PFSK-1 (cell line): Measurements from ENCODE around the gene GPSM1.

Source experiments
- FOXP2 ChIP-seq: optimal IDR thresholded peaks from 2 replicates; pipeline ENCODE3; 2011; ENCODE audit warnings: borderline replicate concordance, control low read depth, inconsistent platforms; ENCODE audit not compliant: insufficient read depth; ENCODE audit errors: extremely low read length, extremely low read depth
- POLR2AphosphoS5 ChIP-seq: IDR thresholded peaks from 2 replicates; pipeline ENCODE4 v1.6.1; 2012; ENCODE audit warnings: low read depth, mild to moderate bottlenecking, control low read depth, low read length, moderate library complexity
- SIN3A ChIP-seq: IDR thresholded peaks from 2 replicates; pipeline ENCODE4 v1.6.1; 2012; ENCODE audit warnings: mild to moderate bottlenecking, low read length, moderate library complexity, borderline replicate concordance; ENCODE audit not compliant: insufficient read depth
- TAF1 ChIP-seq: IDR thresholded peaks from 2 replicates; pipeline ENCODE4 v1.6.1; 2012; ENCODE audit warnings: low read length, control low read depth, borderline replicate concordance; ENCODE audit not compliant: insufficient read depth
- TF ChIP-seq, protein P1 (sequence below), 2 experiments: IDR thresholded peaks; 2 replicates each; pipeline versions ENCODE4 v1.6.1 to v1.8.0; 2011 to 2012; ENCODE audit warnings: low read depth in 2 of 2, low read length in 2 of 2, control low read depth in 1 of 2, inconsistent platforms in 1 of 2, mild to moderate bottlenecking in 1 of 2, moderate library complexity in 1 of 2; ENCODE audit not compliant: insufficient read depth in 1 of 2

The GPSM1 gene

DNA sequence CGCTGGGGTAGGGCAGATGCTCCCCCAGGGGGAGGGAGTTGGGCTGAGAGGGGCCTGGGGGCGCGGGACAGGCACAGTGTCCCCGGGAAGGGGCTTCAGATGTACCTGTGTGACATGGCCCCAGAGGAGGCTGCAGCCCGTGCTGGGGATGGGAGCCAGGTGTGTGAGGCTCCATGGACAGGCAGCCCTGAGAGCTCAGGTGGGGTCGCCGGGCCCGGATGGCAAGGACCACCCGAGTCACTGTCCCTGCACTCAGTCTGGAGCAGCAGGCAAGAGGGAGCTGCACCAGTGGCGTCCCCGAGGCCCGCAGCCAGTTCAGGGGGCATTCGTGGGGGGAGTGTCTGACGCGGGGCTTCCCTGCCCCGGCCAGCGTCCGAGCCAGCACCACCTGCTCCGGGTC is 42.4 kb upstream of the GPSM1 start:
- TF ChIP-seq FOXP2 (no peak), SIN3A (no peak), POLR2AphosphoS5 (no peak), TAF1 (no peak)
- TF ChIP-seq, protein P1, sequence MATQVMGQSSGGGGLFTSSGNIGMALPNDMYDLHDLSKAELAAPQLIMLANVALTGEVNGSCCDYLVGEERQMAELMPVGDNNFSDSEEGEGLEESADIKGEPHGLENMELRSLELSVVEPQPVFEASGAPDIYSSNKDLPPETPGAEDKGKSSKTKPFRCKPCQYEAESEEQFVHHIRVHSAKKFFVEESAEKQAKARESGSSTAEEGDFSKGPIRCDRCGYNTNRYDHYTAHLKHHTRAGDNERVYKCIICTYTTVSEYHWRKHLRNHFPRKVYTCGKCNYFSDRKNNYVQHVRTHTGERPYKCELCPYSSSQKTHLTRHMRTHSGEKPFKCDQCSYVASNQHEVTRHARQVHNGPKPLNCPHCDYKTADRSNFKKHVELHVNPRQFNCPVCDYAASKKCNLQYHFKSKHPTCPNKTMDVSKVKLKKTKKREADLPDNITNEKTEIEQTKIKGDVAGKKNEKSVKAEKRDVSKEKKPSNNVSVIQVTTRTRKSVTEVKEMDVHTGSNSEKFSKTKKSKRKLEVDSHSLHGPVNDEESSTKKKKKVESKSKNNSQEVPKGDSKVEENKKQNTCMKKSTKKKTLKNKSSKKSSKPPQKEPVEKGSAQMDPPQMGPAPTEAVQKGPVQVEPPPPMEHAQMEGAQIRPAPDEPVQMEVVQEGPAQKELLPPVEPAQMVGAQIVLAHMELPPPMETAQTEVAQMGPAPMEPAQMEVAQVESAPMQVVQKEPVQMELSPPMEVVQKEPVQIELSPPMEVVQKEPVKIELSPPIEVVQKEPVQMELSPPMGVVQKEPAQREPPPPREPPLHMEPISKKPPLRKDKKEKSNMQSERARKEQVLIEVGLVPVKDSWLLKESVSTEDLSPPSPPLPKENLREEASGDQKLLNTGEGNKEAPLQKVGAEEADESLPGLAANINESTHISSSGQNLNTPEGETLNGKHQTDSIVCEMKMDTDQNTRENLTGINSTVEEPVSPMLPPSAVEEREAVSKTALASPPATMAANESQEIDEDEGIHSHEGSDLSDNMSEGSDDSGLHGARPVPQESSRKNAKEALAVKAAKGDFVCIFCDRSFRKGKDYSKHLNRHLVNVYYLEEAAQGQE (IDR thresholded peaks at IDR 0.05; ENCODE audit: insufficient read depth in 1 of 2, low read depth in 2 of 2, low read length in 2 of 2): no peak

DNA sequence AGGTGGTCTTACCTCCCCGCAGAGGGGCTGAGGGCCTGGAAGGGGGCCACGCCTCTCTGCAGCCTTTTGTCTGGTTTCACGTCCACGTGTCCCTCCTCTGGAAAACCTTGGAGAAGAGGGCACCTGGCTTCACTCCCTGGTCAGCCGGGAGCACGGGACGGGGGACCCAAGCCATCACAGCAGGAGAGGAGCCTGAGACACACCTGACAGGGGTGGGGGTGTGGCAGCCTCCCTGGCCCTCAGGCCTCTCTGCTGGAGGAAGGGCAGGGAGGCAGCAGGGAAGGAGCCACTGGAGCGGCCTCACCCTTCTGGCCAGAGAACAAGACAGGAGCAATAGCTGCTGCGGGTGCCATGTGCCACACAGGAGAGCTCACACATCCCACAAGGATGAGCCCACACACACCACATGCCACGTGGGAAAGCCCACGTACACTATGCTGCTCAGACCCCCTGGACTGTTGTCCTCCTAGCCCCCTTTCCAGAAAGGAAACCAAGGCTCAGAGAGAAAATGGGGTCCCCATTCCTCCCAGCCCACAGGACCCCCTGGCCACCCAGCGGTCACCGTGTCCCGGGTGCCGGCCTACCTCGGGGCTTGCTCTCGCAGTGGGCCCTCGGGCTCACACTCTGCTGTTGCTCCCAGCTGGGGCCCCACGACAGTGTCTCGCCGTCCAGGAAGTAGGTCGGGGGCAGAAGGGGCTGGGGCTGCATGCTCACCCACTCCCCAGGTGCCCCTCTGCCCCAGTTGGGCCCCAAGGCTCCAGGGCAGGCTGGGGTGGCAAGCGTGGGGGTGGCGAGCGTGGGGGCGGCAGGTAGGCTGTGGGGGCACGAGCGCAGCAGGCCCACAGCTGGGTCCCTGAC is 41.6 kb upstream of the GPSM1 start:
- TF ChIP-seq FOXP2 (no peak), POLR2AphosphoS5 (no peak), SIN3A (no peak), TAF1 (no peak)
- TF ChIP-seq, protein P1 (IDR thresholded peaks at IDR 0.05; ENCODE audit: insufficient read depth in 1 of 2, low read depth in 2 of 2, low read length in 2 of 2): no peak

DNA sequence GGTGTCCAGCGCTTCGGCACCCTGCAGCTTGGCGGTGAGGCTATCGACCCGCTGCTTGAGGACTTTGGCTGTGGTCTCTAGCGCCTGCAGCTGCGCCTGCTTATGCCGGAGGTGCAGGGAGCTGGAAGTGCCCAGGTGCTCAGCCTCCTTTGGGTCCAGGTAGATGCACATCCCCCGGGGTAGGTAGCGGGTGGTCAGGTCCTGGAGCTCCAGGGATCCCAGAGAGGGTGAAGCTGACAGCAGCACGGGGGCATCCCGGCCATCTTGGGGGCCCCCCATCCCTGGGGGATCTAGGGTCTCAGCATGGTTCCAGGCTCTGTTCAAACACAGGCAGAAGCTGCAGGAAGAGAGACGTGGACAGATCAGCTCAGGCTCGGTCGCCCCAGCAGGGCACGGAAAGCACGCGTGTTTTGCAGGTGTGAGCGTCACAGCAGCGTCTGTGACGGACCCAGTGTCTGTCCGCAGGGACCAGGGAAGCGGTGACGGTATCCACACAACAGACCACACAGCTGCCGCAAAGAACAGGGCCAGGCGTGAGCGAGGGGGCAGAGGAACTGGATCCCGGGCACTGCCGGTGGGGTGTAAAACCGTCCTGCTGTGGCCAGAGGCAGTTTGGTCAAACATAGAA is 40.9 kb upstream of the GPSM1 start:
- TF ChIP-seq SIN3A (no peak), FOXP2 (no peak), TAF1 (no peak), POLR2AphosphoS5 (no peak)
- TF ChIP-seq, protein P1 (IDR thresholded peaks at IDR 0.05; ENCODE audit: insufficient read depth in 1 of 2, low read depth in 2 of 2, low read length in 2 of 2): no peak

DNA sequence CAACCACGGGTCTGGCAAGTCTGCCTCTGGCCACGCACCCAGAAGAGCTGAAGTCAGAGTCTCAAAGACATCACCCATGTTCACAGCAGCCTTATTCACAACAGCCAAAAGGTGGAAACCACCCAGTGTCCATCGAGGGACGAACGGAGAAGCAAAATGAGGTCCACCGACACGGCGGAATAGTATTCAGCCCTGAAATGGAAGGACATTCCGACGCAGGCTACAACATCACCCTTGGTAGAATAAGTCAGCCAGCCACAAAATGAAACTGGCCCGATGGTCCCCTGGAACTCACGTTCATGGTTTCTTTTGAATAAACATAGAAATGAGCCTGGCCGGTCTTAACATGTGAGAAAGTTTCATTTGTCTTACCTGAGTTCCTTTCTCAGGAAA is 40.4 kb upstream of the GPSM1 start:
- TF ChIP-seq SIN3A (no peak), POLR2AphosphoS5 (no peak), FOXP2 (no peak), TAF1 (no peak)
- TF ChIP-seq, protein P1 (IDR thresholded peaks at IDR 0.05; ENCODE audit: insufficient read depth in 1 of 2, low read depth in 2 of 2, low read length in 2 of 2): no peak
